ENCODE data around the gene EEF1AKMT1.

Gene EEF1AKMT1

DNA sequence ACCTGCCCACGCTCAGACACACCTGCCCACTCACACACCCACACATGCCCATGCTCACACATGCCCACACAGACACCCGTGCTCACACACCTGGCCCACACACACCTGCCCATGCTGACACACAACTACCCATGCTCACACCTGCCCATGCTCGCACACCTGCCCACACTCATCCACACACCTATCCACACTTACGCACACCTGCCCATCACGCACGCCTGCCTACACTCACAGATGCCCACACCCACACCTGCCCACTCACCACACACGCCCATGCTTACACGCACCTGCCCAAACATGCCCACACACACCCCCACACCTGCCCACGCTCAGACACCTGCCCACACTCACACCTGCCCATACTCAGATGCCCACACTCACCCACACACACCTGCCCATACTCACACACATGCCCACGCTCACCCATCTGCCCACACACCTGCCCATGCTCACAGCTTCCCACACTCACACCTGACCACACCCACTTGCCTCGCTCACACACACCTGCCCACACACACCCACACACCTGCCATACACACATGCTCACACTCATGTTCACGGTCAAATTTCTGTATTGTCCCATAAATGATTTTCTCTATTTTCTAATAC, 54.7 kb downstream of the EEF1AKMT1 start:
- DNase-seq (ENCODE audit: low read depth), result no peak

DNA sequence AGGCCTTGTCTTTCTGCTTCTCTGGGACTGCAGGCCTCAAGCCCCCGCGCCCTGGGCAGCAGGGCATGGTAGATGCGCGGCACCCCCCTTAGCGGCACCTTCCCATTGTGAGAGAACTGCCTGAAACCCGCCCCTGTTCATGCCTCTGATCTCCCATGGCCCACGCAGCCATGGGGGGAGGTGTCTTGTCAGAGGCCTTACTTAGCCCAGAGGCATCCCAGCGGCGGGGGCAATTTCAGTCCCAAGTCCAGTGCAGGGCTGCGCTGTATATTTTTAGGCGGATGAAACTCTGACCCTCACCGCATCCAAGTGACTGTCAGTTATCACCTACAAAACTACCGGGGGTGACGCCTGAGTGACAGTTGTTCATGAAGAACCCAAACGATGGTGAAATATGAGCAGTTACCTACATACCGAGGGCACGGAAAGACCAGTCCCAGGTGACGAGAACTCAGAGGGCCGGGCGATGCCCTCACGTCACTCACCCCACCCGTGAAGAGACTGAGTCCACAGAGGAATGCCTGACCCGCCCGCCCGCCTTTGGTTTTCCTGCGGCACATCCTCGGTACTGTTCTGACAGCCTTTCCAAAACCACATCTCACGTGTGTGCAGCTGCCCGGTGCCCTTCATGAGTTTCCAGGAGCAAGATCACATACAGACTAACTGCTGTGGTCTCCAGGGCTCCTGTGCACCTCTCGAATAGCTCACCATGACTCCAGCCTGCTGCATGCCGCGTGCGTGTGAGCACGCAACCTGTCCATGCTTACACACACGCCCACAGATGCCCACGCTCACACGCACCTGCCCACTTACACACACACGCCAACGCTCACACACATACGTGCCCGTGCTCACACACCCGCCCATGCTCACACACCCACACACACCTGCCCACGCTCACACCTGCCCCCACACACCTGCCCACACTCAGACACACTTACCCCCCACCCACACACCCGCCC, 55.9 kb downstream of the EEF1AKMT1 start:
- no peak for DNase-seq (ENCODE audit: low read depth)

DNA sequence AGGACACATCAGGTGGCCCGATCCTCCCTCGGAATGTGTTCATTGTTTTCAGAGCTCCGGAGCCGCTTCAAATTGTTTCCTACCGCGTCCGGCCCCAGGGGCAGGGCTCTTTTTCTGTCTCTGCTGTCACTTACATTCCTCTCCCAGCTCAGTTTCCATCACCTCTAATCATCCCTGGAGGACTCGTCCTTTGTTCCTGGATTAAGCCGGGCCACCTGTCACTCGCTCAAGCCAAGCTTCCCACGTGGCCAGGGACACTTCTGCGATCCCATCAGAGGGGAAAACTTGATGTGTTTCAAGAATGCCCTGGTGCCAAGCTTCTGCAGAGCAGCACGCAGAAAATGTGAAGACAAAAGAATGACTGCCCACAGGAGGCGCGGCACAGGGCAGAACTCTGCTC, 56.8 kb downstream of the EEF1AKMT1 start:
- DNase-seq (ENCODE audit: low read depth), result no peak

DNA sequence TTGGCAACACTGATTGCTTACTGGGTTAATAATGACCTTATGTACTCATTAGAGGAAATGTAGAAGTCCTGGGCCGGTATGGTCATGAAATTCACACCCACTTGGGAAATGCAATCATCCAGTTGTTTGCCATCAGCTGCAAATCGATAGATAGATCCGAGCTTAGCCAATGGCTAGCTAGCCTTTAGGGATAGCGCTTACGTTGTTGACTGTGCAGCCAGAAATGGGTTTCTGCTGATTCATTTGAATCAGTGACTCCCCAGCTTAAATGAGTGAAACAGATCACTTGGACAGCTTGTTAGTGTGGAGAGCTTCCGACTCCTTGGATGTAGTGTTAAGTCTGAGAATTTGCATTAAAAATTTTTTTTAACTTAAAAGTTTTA, 58.4 kb downstream of the EEF1AKMT1 start:
- no peak for DNase-seq (ENCODE audit: low read depth)

DNA sequence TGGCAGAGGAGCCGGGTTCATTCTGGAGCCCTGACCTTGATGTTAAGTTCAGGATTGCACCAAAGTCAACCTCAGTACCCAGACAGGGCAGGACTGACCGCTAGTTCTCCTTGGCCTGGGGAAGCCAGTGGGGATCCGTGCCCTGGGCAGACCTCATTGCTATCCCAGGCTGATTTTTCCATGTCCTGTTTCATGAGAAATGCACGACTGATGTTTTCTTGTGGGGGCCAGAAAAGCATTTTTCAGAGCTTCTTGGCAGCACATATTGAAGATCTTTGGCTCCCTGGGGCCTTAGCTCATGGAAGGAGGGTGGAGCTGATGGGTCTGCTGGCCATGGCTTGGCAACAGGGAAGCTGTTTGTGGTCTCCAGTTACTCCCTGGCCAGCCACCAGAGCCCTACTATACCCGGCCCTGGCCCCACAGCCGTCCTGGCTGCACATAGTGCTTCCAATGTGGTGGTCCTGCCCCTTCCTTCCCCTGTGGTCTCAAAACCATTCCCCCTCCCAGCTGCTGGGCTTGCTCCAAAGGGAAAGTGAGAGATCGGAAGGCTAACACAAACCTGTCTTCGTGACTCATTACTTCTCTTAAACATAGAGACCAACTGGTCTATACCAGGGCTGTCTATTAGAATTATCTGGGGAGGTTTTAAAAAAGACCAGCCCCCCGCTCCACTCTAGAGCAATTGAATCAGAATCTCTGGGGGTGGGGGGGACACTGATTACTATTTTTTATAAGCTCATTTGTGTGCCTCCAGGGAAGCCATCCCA, 59.0 kb downstream of the EEF1AKMT1 start:
- peak; percentile 76 for DNase-seq (ENCODE audit: low read depth)

DNA sequence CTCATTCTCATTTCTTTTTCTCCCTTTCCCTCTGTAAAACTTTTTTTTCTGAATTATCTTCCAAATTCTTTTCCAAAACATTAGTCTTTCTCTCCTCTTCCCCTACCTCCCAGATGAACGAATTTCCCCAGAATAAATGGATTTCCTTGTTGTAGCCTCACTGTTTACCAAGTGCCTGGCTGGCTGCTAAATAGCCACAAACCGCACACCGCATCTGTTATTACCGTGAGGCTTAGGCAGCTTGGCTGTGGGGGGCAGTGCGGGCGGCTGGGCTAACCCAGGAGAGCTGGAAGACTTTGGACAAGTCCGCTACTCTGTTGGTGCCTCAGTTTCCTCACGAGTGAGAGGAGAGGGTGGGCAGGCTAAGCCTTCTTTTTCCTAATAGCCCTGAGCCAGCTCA, 59.6 kb downstream of the EEF1AKMT1 start:
- DNase-seq (ENCODE audit: low read depth), result no peak

DNA sequence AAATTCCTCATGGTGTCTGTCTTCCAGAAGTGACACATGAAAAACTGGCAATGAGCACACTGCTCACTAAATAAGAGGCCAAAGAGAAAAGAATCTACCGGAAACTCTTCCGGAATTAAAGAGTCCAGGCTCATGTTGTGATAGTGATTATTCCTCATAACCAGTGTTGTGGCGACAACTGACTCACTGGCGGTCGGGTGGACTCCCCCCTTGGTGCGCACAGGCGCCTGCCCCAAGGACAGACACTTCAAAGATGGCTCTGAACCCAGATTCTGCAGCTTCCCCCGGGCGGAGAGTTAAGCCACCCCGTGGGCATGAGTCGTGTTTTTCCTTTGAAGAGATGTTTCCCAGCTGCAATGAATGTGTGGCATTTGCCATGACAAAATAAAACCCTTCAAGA, 60.0 kb downstream of the EEF1AKMT1 start:
- peak; percentile 51 for DNase-seq (ENCODE audit: low read depth)

DNA sequence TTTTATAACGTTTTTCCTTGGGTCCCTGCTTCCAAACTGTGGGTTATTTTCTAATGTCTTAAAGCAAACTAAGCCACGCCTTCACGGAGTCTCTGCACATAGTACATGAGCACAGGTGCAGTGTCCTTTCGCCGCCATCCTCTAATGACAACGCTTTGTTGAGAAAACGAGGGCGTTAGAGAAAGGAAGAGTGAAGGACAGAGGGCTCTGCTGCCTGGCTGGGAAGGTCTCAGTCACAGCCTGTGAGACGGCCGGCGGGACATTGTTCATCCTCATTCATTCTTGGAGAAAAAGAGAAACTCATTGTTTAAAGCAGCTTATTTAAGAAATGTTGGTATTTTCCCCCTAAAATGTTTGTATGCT, 60.8 kb downstream of the EEF1AKMT1 start:
- DNase-seq (ENCODE audit: low read depth), result no peak

DNA sequence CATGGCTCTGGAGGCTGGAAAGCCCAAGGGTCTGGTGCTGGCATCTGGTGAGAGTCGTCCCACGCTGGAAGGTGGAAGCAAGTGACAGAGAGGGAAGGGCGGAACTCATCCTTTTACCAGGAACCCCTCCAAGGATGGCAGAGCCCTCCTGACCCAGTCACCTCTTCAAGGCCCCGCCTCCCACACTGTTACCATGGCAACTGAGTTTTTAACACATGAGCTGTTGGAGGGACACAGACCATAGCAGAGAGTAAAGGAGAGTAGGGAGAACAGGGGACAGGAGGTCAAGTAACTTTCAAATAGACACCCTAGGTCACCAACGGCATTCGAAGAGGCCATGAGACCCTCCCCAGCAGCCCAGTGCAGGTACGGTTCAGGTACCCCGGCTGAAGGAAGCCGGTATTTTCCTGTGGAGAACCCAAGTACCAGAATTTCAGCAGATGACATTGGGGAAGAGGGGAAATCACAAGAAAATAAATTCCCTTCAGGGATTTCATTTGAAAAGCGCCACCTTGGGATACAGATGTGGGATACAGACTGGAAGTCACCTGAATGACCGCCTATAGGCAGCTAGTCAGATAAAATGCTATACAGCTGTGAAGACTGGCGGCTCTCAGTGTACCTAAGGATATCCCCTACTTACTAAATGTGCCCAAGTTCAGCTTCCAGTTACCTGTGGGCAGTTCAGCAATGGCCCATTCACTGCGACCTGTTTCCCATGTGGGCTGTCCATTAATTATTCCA, 62.3 kb downstream of the EEF1AKMT1 start:
- DNase-seq (ENCODE audit: low read depth), result no peak

DNA sequence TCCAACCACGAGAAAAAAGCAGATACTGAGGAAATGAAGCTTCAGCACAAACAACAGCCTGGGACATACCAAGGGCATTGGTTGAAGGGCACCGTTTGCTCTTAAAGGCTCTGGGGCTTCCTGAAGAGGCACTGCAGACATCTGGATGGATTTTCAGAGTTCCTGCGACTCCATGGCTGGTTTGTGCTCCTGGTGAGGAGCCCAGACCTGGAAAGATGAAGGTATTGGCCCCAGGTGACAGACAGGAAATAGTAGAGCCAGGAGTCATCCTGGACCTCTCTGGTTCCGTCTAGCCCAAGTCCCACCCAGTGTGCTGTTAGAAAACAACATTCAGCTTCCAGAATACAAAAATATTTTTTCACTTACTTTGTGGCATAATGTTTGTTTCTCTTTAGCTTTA, 64.0 kb downstream of the EEF1AKMT1 start:
- DNase-seq (ENCODE audit: low read depth), result no peak

DNA sequence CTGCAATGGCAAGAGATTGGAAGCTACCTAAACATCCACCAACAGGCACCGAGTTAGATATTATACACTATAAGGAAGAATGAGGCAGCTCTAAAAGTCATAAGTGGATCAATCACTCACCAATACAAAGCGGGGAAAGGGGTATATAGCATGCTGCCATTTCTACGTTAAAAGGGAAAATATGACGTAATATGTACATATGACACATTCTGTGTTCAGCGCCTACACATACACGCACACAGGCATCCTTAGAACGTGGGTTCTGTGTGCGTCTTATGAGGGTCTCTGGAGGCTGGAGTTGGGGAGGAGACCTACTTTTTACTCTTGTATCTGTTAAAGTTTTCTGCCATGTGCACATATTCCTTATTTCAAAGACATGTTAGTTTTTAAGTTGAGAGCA, 64.4 kb downstream of the EEF1AKMT1 start:
- DNase-seq (ENCODE audit: low read depth), result no peak

DNA sequence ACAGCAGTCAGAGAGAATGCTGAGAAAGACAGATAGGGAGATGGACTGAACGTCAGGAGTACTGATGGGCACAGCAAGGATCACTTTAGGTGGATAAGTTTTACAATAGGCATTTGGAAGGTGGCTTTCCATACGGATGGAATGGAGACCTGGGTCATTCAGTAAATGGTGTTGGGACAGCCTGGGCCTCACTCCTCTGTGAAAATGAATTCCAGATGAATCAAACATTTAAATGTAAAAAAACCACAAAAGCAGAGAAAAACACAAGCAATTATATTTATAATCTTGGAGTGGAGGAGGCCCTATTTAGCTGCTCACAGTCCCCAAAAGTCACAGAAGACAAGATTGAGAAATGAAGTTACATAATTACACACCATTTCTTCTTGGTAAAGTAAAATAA, 65.5 kb downstream of the EEF1AKMT1 start:
- no peak for DNase-seq (ENCODE audit: low read depth)

DNA sequence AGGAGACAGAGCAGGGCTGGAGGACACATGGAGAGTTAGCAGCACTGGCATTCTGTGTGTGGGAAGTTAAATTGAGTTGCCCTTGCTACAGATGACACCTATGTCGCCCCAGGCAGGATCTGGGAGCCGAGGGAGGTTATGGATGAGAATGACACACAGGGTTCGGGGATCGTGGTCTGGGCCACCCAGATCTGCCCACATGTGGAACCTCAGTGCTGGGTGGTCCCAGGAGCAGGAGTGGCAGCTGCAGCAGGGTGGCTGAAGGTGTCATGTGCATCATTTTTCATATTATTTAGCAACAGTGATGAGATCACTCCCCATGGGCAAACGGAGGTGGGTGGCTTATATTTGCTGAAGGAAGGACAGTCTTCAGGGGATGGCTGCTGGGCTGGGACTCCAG, 67.1 kb downstream of the EEF1AKMT1 start:
- DNase-seq (ENCODE audit: low read depth), result no peak

DNA sequence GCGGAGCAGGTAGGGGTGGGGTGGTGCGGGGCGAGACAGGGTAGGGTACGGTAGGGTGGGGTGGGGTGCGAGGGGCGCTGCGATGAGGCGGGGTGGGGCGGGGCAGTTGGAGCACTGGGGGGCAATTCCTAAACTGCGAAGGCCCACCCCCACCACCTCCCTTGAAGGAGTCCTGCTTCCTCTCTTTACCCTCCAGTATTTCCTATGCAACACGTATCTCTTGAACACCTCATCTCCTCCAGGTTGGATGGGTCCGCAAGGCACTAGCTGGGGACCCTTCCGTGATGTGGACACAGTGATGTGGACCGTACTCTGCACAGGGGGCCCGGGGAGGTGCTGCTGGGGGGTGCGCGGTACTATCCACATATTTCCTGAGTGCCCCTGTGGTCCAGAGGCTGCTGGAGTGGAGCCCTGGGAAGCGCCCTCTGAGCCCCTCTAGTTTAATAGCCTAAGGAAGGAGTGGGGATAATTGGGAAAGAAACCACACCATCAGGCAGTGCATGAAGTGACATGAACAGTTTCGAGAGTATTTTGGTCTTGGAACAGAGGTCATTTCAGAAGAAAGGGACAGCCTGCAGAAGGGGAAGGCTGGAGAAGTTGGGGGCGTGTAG, 69.2 kb downstream of the EEF1AKMT1 start:
- no peak for DNase-seq (ENCODE audit: low read depth)

DNA sequence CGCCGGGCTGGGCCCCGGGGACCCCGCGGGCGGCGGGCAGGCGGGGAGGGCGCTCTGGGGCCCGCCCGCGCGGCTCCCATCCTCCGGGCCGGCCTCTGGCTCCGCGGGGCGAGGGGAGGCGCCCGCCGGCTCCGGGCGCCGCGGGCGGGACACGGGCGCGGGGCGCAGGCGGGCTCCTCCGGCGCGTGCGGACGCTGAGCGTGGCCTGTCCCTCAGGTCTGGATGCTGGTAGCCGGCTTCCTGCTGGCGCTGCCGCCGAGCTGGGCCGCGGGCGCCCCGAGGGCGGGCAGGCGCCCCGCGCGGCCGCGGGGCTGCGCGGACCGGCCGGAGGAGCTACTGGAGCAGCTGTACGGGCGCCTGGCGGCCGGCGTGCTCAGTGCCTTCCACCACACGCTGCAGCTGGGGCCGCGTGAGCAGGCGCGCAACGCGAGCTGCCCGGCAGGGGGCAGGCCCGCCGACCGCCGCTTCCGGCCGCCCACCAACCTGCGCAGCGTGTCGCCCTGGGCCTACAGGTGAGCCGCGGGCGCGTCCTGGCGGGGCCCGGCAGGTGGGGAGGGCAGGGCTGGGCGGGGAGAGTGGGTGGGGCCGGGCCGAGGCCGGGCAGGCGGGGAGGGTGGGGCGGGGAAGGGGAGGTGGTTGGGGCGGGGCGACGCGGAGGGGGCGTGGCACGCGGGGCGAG, 69.8 kb downstream of the EEF1AKMT1 start:
- no peak for DNase-seq (ENCODE audit: low read depth)

DNA sequence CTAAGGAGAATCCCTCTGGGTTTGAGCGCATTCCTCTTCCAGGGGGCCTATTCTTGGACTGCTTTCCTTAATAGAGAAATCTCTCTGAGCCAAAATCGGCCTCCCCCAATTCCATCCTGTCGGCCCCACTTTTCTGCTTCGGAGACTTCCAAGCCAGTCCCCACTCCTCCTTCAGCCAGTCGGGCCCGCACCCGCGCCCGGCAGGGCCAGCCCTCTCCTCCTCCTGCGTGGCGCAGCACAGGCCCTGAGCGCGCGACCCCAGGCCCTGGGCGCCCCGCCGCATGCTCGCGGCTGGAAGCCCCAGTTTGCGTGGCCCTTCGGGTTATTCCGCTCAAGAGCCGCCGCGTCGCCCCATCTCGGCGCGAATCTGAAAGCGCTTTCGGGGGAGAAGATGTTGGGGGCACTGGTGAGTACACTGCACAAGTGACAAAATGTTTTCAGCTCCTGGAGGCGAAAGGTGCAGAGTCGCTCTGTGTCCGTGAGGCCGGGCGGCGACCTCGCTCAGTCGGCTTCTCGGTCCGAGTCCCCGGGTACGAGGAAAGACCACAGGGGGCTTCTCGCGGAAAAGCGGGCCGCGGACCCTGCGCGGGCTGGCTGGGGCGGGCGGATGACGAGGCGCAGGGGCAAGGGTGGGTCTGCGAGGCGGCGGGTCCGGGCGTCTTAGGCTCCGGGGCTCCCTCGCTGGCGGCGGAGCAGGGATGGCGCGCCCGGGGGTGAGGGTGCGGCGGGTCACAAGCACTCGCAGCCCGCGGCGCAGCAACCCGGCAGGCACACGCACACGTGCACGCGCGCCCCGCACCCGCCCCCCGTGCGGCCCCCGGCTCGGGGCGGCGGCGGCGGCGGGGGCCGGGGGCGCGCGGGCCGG, 70.6 kb downstream of the EEF1AKMT1 start, which contains the start of gene IL17D:
Gene IL17D (plus strand): TSS at position 785 of the 865 bp plus-strand sequence. CDS start 303 bp downstream, outside the sequence.
- no peak for DNase-seq (ENCODE audit: low read depth)

DNA sequence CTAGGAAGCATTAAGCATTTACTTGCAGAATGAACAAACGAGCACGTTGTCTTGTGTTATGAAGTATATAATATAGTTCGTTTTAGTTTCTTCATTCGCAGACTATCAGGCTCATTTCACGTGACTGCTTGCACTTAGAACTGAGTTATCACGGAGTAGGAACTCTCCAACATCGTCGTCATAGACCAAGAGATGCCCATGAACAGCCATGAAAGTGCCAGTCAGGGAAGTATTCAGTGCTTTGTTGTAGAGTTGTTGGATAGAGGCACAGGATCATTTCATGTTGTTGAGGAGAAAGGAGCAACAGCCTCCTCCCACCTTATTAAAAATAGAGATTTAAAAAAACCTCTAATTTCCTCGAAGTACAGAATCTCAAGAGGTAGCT, 71.2 kb downstream of the EEF1AKMT1 start:
- DNase-seq (ENCODE audit: low read depth), result no peak

DNA sequence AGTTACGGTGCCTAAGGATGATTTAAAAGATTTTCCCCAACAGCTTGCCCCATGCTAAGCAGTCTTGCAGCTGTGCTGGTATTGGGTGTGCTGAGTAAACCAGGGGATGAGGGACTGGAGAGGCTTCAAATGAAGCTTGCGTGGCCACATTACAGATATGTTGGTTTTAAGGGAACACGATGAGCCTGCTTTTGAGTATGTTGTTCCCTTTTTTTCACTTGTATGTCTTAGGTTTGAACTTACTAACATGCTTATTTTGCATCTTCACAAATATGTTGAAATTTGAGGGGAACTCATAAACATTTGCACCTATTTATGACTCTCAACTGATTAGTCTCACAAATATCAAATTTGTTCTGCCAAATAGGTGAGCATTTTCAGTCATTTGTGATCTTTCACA, 72.3 kb downstream of the EEF1AKMT1 start:
- no peak for DNase-seq (ENCODE audit: low read depth)

DNA sequence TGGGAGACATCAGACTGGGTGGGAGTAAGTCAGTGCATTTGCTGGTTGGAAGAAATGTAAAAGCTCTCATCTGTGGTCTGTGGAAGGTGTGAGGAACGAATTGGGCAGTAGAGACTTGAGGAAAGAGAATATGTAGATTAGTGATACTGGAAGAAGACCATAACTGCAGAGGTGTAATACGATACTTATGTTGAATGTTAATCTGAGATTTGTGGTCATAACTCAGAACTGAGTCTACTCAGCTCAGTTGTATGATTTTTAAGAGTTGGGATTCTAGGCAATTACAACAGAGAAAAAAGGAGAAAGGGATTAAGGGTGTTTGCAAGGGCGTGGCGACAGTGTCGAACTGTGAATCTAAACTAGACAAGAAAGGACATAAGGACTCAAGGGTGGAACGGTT, 73.5 kb downstream of the EEF1AKMT1 start:
- DNase-seq (ENCODE audit: low read depth), result no peak

DNA sequence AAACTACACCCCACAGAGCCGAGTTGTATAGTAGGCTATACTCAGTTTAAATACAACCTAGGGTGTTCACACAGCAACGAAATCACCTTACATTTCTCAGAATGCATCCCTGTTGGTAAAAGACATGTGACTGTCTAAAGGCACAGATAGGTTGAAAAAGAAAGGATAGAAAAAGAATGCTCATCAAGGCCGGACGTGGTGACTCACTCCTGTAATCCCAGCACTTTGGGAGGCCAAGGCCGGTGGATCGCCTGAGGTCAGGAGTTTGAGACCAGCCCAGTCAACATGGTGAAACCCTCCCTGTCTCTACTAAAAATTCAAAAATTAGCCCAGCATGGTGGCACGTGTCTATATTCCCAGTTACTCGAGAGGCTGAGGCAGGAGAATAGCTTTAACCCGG, 74.0 kb downstream of the EEF1AKMT1 start:
- no peak for DNase-seq (ENCODE audit: low read depth)

Data from GM04503 (cell line).